ENCODE results near the gene CLDN2.

The CLDN2 gene

GRCh38 chrX:106891762-106892460 is 28.3 kb upstream of the CLDN2 start:
- Histone ChIP-seq H3K27me3 (ENCODE audit: insufficient read depth, poor library complexity, severe bottlenecking) (no peaks in the 10 kb centered on the region), H3K9me3 (ENCODE audit: severe bottlenecking) (no peaks in the 10 kb centered on the region), H3K4me3 (ENCODE audit: severe bottlenecking) (no peak overlapping the region), H3K27ac (ENCODE audit: poor library complexity, severe bottlenecking) (no peak overlapping the region), H3K4me1 (ENCODE audit: insufficient read depth, poor library complexity, severe bottlenecking) (peaks cover 15% of the 10 kb centered on the region), H3K36me3 (ENCODE audit: low read depth) (no peaks in the 10 kb centered on the region)
- no peak for DNase-seq (ENCODE audit: low spot score)
- TF ChIP-seq, protein P1, sequence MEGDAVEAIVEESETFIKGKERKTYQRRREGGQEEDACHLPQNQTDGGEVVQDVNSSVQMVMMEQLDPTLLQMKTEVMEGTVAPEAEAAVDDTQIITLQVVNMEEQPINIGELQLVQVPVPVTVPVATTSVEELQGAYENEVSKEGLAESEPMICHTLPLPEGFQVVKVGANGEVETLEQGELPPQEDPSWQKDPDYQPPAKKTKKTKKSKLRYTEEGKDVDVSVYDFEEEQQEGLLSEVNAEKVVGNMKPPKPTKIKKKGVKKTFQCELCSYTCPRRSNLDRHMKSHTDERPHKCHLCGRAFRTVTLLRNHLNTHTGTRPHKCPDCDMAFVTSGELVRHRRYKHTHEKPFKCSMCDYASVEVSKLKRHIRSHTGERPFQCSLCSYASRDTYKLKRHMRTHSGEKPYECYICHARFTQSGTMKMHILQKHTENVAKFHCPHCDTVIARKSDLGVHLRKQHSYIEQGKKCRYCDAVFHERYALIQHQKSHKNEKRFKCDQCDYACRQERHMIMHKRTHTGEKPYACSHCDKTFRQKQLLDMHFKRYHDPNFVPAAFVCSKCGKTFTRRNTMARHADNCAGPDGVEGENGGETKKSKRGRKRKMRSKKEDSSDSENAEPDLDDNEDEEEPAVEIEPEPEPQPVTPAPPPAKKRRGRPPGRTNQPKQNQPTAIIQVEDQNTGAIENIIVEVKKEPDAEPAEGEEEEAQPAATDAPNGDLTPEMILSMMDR (IDR thresholded peaks at IDR 0.05; ENCODE audit: poor library complexity, severe bottlenecking): no peak
- ATAC-seq (ENCODE audit: low read depth): no peak

- no peaks in the 10 kb centered on the region for H3K36me3 ChIP-seq (ENCODE audit: low read depth)
- no peaks in the 10 kb centered on the region for H3K27me3 ChIP-seq (ENCODE audit: insufficient read depth, poor library complexity, severe bottlenecking)
- DNase-seq (ENCODE audit: low spot score) (no peak), ATAC-seq (ENCODE audit: low read depth) (peak; percentile 73)
- peaks cover 15% of the 10 kb centered on the region for H3K4me1 ChIP-seq (ENCODE audit: insufficient read depth, poor library complexity, severe bottlenecking)
- no peak overlapping the region for H3K4me3 ChIP-seq (ENCODE audit: severe bottlenecking)
- no peaks in the 10 kb centered on the region for H3K9me3 ChIP-seq (ENCODE audit: severe bottlenecking)
- TF ChIP-seq, protein P1 (IDR thresholded peaks at IDR 0.05; ENCODE audit: poor library complexity, severe bottlenecking): peak; percentile 82
- H3K27ac ChIP-seq (ENCODE audit: poor library complexity, severe bottlenecking): peak overlapping the region; percentile 60
These were observed 25.8 kb upstream of the CLDN2 start for GRCh38 chrX:106894392-106894909.

DNA sequence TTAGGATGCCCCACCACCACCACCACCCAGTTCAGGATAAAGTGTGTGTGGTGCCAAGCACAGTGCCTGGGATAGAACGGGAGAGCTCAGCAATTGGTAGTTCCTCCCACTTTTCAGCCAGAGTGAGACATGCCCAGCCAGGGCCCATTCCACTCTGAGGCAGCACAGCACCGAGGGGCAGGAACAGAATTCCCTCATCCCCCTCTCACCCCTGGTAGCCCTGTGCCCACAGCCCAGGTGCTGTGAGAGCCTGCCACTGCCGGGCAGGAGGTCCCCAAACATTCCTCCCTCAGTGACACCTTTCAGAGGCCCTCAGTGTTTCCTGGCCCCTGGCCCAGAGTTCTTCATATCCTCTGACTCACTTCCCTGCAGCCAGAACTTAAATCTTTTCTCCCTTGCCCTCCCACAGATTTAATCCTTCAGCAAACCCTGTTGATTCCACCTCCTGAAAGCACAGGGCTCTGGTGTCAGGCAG is 25.2 kb upstream of the CLDN2 start:
- Histone ChIP-seq H3K27me3 (ENCODE audit: insufficient read depth, poor library complexity, severe bottlenecking) (no peaks in the 10 kb centered on the region), H3K9me3 (ENCODE audit: severe bottlenecking) (no peaks in the 10 kb centered on the region), H3K4me1 (ENCODE audit: insufficient read depth, poor library complexity, severe bottlenecking) (peaks cover 15% of the 10 kb centered on the region), H3K27ac (ENCODE audit: poor library complexity, severe bottlenecking) (peak overlapping the region; percentile 60), H3K36me3 (ENCODE audit: low read depth) (no peaks in the 10 kb centered on the region), H3K4me3 (ENCODE audit: severe bottlenecking) (no peak overlapping the region)
- TF ChIP-seq, protein P1 (IDR thresholded peaks at IDR 0.05; ENCODE audit: poor library complexity, severe bottlenecking): no peak
- ATAC-seq (ENCODE audit: low read depth): peak; percentile 69
- peak; percentile 65 for DNase-seq (ENCODE audit: low spot score)

DNA sequence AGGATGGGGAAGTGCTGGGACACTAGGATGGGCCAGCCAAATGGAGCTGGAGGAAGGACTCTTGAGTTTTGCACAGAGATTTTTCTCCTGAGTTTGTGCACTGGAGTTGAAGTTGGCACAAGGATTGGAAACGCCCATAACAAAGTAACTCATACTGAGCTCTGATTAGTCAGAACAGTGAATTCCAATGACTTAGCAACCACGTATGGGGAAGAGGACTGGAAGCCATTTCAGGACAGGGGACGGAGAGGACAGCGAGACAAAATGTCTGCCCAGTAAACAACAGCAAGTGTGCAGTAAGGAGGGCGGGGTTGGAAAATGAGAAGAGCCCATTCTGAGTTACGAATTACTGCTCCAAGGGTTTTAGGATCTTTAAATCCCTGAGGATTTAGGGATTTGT is 22.9 kb upstream of the CLDN2 start:
- Histone ChIP-seq H3K27me3 (ENCODE audit: insufficient read depth, poor library complexity, severe bottlenecking) (no peaks in the 10 kb centered on the region), H3K4me3 (ENCODE audit: severe bottlenecking) (no peak overlapping the region), H3K36me3 (ENCODE audit: low read depth) (no peaks in the 10 kb centered on the region), H3K27ac (ENCODE audit: poor library complexity, severe bottlenecking) (no peak overlapping the region), H3K9me3 (ENCODE audit: severe bottlenecking) (no peaks in the 10 kb centered on the region), H3K4me1 (ENCODE audit: insufficient read depth, poor library complexity, severe bottlenecking) (peaks cover 15% of the 10 kb centered on the region)
- TF ChIP-seq, protein P1 (IDR thresholded peaks at IDR 0.05; ENCODE audit: poor library complexity, severe bottlenecking): no peak
- DNase-seq (ENCODE audit: low spot score): no peak
- ATAC-seq (ENCODE audit: low read depth): no peak; the same call in 2 of the 3 replicates

DNA sequence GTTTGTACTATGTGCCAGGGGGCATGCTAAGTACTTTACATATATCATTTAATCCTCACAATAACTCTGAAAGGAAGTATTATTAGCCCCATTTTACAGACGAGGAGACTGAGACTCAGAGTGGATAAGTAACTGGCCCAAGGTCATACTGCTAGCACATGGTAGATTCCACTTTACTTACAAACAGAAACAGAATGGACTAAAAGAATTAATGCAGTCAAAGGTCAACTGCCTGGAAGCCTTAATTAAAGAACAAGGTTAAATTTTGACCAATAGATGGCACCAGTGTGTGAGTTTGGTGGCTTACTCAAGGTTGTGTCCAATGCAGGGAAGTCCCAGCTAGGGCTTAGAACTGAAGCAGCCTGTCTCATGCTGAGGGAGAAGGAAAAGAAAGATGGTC is 21.7 kb upstream of the CLDN2 start:
- Histone ChIP-seq H3K4me3 (ENCODE audit: severe bottlenecking) (no peak overlapping the region), H3K4me1 (ENCODE audit: insufficient read depth, poor library complexity, severe bottlenecking) (peaks cover 15% of the 10 kb centered on the region), H3K27me3 (ENCODE audit: insufficient read depth, poor library complexity, severe bottlenecking) (no peaks in the 10 kb centered on the region), H3K9me3 (ENCODE audit: severe bottlenecking) (no peaks in the 10 kb centered on the region), H3K27ac (ENCODE audit: poor library complexity, severe bottlenecking) (no peak overlapping the region), H3K36me3 (ENCODE audit: low read depth) (no peaks in the 10 kb centered on the region)
- DNase-seq (ENCODE audit: low spot score) (no peak), ATAC-seq (ENCODE audit: low read depth) (peak; percentile 45; the same call in 1 of the 3 replicates)
- TF ChIP-seq, protein P1 (IDR thresholded peaks at IDR 0.05; ENCODE audit: poor library complexity, severe bottlenecking): peak; percentile 50
